GM12874 (cell line): ENCODE data around the gene PARL.

Experiments
- TF ChIP-seq, protein P1 (sequence below): IDR thresholded peaks from 2 replicates; pipeline ENCODE4 v1.5.1; 2011; ENCODE audit warnings: low read depth, mild to moderate bottlenecking, control low read depth, low read length, moderate library complexity; ENCODE audit not compliant: insufficient read depth

Gene PARL

GRCh38 chr3:183892610-183893214 is 8.0 kb upstream of the PARL start:
- TF ChIP-seq, protein P1, sequence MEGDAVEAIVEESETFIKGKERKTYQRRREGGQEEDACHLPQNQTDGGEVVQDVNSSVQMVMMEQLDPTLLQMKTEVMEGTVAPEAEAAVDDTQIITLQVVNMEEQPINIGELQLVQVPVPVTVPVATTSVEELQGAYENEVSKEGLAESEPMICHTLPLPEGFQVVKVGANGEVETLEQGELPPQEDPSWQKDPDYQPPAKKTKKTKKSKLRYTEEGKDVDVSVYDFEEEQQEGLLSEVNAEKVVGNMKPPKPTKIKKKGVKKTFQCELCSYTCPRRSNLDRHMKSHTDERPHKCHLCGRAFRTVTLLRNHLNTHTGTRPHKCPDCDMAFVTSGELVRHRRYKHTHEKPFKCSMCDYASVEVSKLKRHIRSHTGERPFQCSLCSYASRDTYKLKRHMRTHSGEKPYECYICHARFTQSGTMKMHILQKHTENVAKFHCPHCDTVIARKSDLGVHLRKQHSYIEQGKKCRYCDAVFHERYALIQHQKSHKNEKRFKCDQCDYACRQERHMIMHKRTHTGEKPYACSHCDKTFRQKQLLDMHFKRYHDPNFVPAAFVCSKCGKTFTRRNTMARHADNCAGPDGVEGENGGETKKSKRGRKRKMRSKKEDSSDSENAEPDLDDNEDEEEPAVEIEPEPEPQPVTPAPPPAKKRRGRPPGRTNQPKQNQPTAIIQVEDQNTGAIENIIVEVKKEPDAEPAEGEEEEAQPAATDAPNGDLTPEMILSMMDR: no peak

DNA sequence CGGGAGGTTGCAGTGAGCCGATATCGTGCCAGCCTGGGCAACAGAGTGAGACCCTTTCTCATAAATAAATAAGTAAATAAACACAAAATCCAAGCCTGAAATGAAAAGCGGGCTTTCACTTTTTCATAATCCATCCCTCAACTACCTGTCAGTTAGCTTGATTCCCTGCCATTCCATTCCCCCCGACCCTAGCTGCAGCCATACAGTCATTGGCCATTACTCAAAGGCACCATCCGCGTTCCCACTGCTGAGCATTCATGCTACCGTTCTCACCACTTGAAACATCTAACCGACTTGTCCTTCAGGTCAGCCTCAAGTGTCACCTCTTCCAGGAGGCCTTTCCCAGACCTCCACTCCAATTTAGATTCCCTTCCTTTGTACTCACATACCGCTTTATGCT is 1.1 kb upstream of the PARL start:
- TF ChIP-seq, protein P1: no peak

DNA sequence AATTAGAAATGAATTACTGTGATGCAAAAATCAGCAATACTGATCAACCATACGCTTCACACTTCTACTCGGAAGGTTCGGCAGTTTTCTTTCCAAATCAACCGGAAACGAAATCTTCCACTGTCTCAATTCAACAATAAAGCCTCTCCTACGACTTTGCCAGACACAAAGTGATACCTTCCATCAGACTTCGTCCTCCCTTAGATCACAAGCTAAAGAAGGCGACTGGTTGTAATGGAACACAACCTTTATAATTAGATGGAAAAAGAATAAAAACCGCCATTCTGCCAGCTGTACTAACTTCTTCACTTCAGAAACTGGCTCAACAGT is 618 bp downstream of the PARL start:
- TF ChIP-seq, protein P1: no peak

DNA sequence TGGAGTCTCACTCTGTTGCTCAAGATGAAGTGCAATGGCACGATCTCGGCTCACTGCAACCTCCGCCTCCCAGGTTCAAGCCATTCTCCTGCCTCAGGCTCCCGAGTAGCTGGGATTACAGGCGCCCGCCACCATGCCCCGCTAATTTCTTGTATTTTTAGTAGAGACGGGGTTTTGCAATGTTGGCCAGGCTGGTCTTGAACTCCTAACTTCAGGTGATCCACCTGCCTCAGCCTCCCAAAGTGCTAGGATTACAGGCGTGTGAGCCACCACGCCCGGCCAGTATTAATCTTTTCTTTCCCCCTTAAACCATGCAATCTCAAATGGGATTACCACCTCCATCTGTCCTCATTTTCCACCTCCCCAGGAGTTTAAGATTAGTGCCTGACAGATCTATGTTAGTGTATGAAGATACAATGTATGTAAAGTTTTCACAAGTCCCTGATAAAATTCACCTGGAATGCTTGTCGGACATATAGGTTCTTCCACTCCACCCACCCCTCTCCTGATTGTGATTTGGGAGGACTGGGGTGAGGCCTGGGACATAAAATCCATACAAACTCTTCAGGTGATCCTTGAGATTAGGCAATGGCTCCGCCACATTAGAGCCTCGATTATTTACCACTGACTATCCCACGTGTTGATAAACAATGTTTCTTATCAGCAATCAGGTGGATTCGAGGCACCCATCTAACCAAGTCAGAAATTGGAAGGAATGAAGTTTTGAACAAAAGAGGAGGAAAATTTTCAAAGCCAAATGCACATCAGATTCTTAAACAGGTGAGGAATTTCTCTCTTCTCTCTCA is 1.2 kb downstream of the PARL start:
- TF ChIP-seq, protein P1: no peak

DNA sequence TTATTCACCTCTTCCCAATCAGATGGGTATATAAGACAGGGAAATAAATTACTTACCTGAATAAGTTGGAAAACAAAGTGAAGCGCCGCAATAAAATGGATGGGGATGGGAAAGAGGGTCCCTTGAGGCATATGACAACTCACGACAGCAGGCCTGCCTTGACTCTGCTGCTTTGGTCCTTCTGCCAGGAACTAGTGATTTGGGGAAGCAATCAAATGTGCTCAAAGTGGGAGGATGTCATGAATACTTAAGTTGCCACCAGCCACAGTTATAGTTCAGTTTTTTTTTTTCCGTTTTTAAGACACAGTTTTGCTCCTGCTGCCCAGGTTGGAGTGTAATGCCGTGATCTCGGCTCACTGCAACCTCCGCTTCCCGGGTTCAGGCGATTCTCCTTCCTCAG is 4.6 kb downstream of the PARL start:
- TF ChIP-seq, protein P1: no peak

DNA sequence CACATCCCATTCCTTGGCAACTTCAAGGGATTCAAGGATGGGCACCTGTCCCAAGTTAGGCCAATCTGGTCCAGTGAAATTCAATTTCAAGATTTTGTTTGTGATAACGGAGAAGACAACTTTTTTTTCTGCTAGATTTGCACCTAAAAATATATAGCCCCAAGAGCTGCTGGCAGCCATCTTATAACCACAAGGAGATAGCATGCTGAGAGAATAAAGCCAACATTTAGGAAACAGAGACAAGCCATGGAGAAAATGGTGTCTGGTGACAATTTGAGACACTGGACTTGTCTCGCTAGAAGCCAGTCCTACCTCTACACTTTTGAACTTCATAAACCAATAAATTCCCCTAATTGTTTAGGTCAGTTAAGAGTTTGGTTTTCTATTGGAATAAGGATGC is 5.4 kb downstream of the PARL start:
- TF ChIP-seq, protein P1: no peak

DNA sequence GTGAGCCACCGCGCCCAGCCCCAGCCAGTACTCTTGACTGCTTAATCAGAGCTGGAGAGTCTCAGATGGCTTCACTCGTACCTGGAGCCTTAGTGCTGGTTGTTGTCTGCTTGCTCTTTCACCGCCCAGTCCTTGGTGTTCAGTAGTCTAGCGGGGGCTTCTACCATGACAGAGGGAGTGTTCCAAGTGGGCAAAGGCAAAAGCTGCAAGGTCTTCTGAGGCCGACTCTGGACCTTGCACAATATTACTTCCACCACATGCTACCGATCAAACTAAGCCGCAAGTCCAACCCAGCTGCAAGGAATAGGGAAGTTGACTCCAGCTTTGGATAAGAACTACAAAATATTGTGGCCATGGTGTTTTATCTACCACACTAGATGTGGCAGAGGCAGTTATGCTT is 6.6 kb downstream of the PARL start:
- TF ChIP-seq, protein P1: no peak
